A673 (cell line): ENCODE measurements around the gene ADAT1. TPM values are rescaled to one million over a fixed set of nuclear protein-coding genes. Genes with fewer than 3 reads are reported as not detected.

Experiments used
- BruUV-seq: library from RNA; stranded (reverse); fragments of 400-500 nt; replicated peaks from 2 replicates; lab custom pipeline; 2021; lab: Mats Ljungman, UMichigan
- CTCF ChIA-PET: fragments of 300-600 bp; sonication (Branson Sonifier 250); formaldehyde crosslinking; loops from one replicate; lab custom pipeline; 2022; ENCODE audit warnings: antibody characterized with exemption; lab: Charles Lee
- POLR2A ChIA-PET: fragments of 300-600 bp; sonication (Branson Sonifier 250); formaldehyde crosslinking; loops from one replicate; lab custom pipeline; 2022; ENCODE audit warnings: antibody characterized with exemption; ENCODE audit not compliant: low non-redundant PET; lab: Charles Lee
- DNase-seq: peaks from one replicate; pipeline ENCODE4 v3.0.0-alpha.2; 2015; ENCODE audit warnings: low spot score
- H3K27ac ChIP-seq: fragments of 200-600 bp; sonication (generic); 2 replicates; pipeline ENCODE4 v1.5.1; 2016; ENCODE audit warnings: mixed run types, low read depth, mild to moderate bottlenecking, mixed read lengths, antibody characterized with exemption, low read length; ENCODE audit not compliant: poor library complexity, severe bottlenecking
- H3K27me3 ChIP-seq: fragments of 200-600 bp; sonication (generic); replicated peaks from 2 replicates; pipeline ENCODE4 v1.6.1; 2017; ENCODE audit warnings: mixed run types, low read depth, mild to moderate bottlenecking, mixed read lengths, antibody characterized with exemption, low read length; ENCODE audit not compliant: insufficient read depth, poor library complexity
- H3K36me3 ChIP-seq: fragments of 200-600 bp; sonication (generic); 2 replicates; pipeline ENCODE4 v1.6.1; 2016; ENCODE audit warnings: mixed run types, mild to moderate bottlenecking, mixed read lengths, antibody characterized with exemption, low read length; ENCODE audit not compliant: insufficient read depth, poor library complexity, severe bottlenecking
- H3K4me1 ChIP-seq: fragments of 200-600 bp; sonication (generic); 2 replicates; pipeline ENCODE4 v1.6.1; 2017; ENCODE audit warnings: mixed run types, mild to moderate bottlenecking, mixed read lengths, antibody characterized with exemption, low read length; ENCODE audit not compliant: insufficient read depth, poor library complexity, severe bottlenecking
- H3K4me3 ChIP-seq: fragments of 200-600 bp; sonication (generic); 2 replicates; pipeline ENCODE4 v1.5.1; 2016; ENCODE audit warnings: low read depth, mixed run types, mild to moderate bottlenecking, mixed read lengths, low read length; ENCODE audit not compliant: poor library complexity, severe bottlenecking
- H3K9me3 ChIP-seq: fragments of 200-600 bp; sonication (generic); 2 replicates; pipeline ENCODE4 v1.6.1; 2016; ENCODE audit warnings: mixed run types, low read depth, mild to moderate bottlenecking, mixed read lengths, antibody characterized with exemption, low read length; ENCODE audit not compliant: poor library complexity, severe bottlenecking
- EZH2 ChIP-seq: fragments of 200-600 bp; sonication (generic); IDR thresholded peaks from 2 replicates; pipeline ENCODE4 v1.6.1; 2017; ENCODE audit warnings: borderline replicate concordance, low read depth, mild to moderate bottlenecking, mixed read lengths, antibody characterized with exemption, low read length; ENCODE audit not compliant: poor library complexity, severe bottlenecking
- intact Hi-C: fragments of 100-400 bp; cut with micrococcal nuclease; formaldehyde crosslinking; loops from one replicate; pipeline ENCODE4 v1.10.0; 2022; ENCODE audit not compliant: unreplicated experiment
- total RNA-seq: library from RNA; stranded (reverse); gene quantifications from 2 replicates; pipeline ENCODE4 v1.2.3, GENCODE V29; 2021
- TF ChIP-seq, protein P1 (sequence below): fragments of 300-800, 200-600 bp; sonication (generic); conservative IDR thresholded peaks from 2 replicates; pipeline ENCODE4 v1.5.1; 2017; ENCODE audit warnings: low read depth, mild to moderate bottlenecking, antibody characterized with exemption, low read length, moderate library complexity, mixed read lengths

The ADAT1 gene
- total RNA-seq, 1 experiment from 2014 or later, result 79.7 TPM

DNA sequence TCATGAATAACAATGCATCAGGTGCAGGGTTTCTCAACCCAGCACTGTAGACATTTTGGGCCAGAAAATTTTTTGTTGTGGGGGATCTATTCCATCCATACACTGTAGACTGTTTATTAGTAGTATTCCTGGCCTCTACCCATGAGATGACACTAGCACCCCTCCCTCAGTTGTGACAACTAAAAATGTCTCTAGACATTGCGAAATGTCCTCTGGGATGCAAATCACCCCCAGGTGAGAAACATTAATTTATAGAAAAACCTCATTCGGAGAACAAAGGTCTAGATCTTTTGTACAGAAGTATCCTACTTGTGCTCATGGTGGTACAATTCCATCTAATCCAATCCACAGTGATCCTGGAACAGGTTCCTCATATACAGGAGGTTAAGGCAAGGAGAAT is 4.3 kb downstream of the ADAT1 start:
- ChIA-PET CTCF (interaction anchor here (0.5 kb wide), 1 partner anchor 26 kb away, joined by 3 read pairs; no protein-coding TSS in a partner anchor), POLR2A (no interaction called here)
- TF ChIP-seq, protein P1, sequence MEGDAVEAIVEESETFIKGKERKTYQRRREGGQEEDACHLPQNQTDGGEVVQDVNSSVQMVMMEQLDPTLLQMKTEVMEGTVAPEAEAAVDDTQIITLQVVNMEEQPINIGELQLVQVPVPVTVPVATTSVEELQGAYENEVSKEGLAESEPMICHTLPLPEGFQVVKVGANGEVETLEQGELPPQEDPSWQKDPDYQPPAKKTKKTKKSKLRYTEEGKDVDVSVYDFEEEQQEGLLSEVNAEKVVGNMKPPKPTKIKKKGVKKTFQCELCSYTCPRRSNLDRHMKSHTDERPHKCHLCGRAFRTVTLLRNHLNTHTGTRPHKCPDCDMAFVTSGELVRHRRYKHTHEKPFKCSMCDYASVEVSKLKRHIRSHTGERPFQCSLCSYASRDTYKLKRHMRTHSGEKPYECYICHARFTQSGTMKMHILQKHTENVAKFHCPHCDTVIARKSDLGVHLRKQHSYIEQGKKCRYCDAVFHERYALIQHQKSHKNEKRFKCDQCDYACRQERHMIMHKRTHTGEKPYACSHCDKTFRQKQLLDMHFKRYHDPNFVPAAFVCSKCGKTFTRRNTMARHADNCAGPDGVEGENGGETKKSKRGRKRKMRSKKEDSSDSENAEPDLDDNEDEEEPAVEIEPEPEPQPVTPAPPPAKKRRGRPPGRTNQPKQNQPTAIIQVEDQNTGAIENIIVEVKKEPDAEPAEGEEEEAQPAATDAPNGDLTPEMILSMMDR, result no peak
- TF ChIP-seq EZH2, result no peak
- H3K36me3 ChIP-seq, result peaks cover 29% of the 10 kb centered on the region
- intact Hi-C loops, result no loop called here
- H3K27me3 ChIP-seq, result no peaks in the 10 kb centered on the region
- H3K4me3 ChIP-seq, result no peak overlapping the region
- peaks cover 11% of the 10 kb centered on the region for H3K4me1 ChIP-seq
- no peak overlapping the region for H3K27ac ChIP-seq
- no peak for DNase-seq
- H3K9me3 ChIP-seq, result no peaks in the 10 kb centered on the region
- no TSS peak for BruUV-seq

GRCh38 chr16:75617121-75617520 is 6.0 kb downstream of the ADAT1 start:
- DNase-seq, result no peak
- Histone ChIP-seq H3K27me3 (no peaks in the 10 kb centered on the region), H3K4me1 (peaks cover 8% of the 10 kb centered on the region), H3K4me3 (no peak overlapping the region), H3K9me3 (no peaks in the 10 kb centered on the region), H3K36me3 (peaks cover 35% of the 10 kb centered on the region), H3K27ac (no peak overlapping the region)
- CTCF ChIA-PET, result no interaction called here
- no TSS peak for BruUV-seq
- POLR2A ChIA-PET, result no interaction called here
- intact Hi-C loops, result no loop called here
- TF ChIP-seq, protein P1, result no peak
- no peak for TF ChIP-seq EZH2

DNA sequence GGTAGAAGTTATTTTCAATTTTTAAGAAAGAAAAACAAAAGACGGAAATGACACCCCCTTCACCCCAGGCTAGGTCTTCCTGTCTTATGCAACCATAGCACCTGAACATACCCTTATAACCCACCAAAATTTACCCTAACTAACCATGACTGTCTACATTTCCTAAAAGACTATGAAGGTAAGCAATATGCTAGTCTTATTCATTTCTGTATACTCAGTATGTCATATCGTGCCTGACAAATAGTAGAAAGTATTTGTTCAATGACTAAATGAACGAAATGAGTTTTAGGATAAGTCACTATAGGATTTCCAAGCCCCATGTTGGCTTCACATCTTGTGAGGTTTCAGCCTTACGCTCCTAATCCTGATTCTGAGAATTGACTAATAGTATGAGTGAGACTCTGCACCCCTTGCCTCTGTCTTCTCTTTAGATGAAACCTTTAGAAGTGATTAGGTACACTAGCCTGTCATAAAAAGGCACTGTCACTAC is 6.5 kb downstream of the ADAT1 start:
- DNase-seq, result no peak
- TF ChIP-seq, protein P1, result no peak
- no peak for TF ChIP-seq EZH2
- no peaks in the 10 kb centered on the region for H3K9me3 ChIP-seq
- POLR2A ChIA-PET, result no interaction called here
- intact Hi-C loops, result no loop called here
- H3K4me3 ChIP-seq, result no peak overlapping the region
- H3K4me1 ChIP-seq, result peaks cover 4% of the 10 kb centered on the region
- peaks cover 39% of the 10 kb centered on the region for H3K36me3 ChIP-seq
- no TSS peak for BruUV-seq
- H3K27ac ChIP-seq, result no peak overlapping the region
- CTCF ChIA-PET, result interaction anchor here (0.6 kb wide), 1 partner anchor 99 kb away, joined by 4 read pairs; no protein-coding TSS in a partner anchor
- no peaks in the 10 kb centered on the region for H3K27me3 ChIP-seq
